ENCODE results near the gene SDHAF2.
"Not testable (repeated sequence)": the region's sequence is repeated elsewhere in the genome, so short reads cannot be mapped to it uniquely, and the experiment has no call there.

SDHAF2 gene

GRCh38 chr11:61476371-61476770 lies 46.4 kb downstream of the SDHAF2 start:
- no peak for DNase-seq (ENCODE audit: low read depth)

GRCh38 chr11:61477126-61477525 lies 47.2 kb downstream of the SDHAF2 start:
- DNase-seq (ENCODE audit: low read depth): no peak

GRCh38 chr11:61477727-61478148 lies 47.8 kb downstream of the SDHAF2 start:
- DNase-seq (ENCODE audit: low read depth): no peak

- not testable (repeated sequence) for DNase-seq (ENCODE audit: low read depth)
Observed at GRCh38 chr11:61479360-61480058, 49.6 kb downstream of the SDHAF2 start.

- DNase-seq (ENCODE audit: low read depth): no peak
Observed at GRCh38 chr11:61480261-61480993, 50.5 kb downstream of the SDHAF2 start.

GRCh38 chr11:61480994-61481335 lies 51.0 kb downstream of the SDHAF2 start:
- peak; percentile 31 for DNase-seq (ENCODE audit: low read depth)

- no peak for DNase-seq (ENCODE audit: low read depth)
Observed at GRCh38 chr11:61481806-61482205, 51.9 kb downstream of the SDHAF2 start.

- DNase-seq (ENCODE audit: low read depth): no peak
Observed at GRCh38 chr11:61482513-61482912, 52.6 kb downstream of the SDHAF2 start.

- DNase-seq (ENCODE audit: low read depth): no peak
Observed at GRCh38 chr11:61484541-61484940, 54.6 kb downstream of the SDHAF2 start.

GRCh38 chr11:61485080-61485479 lies 55.2 kb downstream of the SDHAF2 start:
- no peak for DNase-seq (ENCODE audit: low read depth)

- no peak for DNase-seq (ENCODE audit: low read depth)
Observed at GRCh38 chr11:61486011-61486620, 56.2 kb downstream of the SDHAF2 start.

- DNase-seq (ENCODE audit: low read depth): no peak
Observed at GRCh38 chr11:61486779-61487178, 56.9 kb downstream of the SDHAF2 start.

GRCh38 chr11:61487342-61488025 lies 57.6 kb downstream of the SDHAF2 start:
- DNase-seq (ENCODE audit: low read depth): no peak

- peak; percentile 58 for DNase-seq (ENCODE audit: low read depth)
Observed at GRCh38 chr11:61488651-61489291, 58.8 kb downstream of the SDHAF2 start.

GRCh38 chr11:61489833-61490721 lies 60.2 kb downstream of the SDHAF2 start:
- peak; percentile 71 for DNase-seq (ENCODE audit: low read depth)

GRCh38 chr11:61491736-61492395 lies 61.9 kb downstream of the SDHAF2 start:
- DNase-seq (ENCODE audit: low read depth): no peak

GRCh38 chr11:61494381-61494961 lies 64.5 kb downstream of the SDHAF2 start:
- DNase-seq (ENCODE audit: low read depth): no peak

GRCh38 chr11:61495801-61496601 lies 66.1 kb downstream of the SDHAF2 start:
- no peak for DNase-seq (ENCODE audit: low read depth)
